ENCODE data around the gene COL3A1. TPM values are rescaled to one million over a fixed set of nuclear protein-coding genes. Genes with fewer than 3 reads are reported as not detected.

Gene COL3A1
- total and polyA plus RNA-seq, 2 donors (not counting 3 experiments of a cell fraction or from before 2014, with no cell fraction given), result 2.3 to 8.7 TPM

- Histone ChIP-seq H3K9me3 (replicated peaks; ENCODE audit: control insufficient read depth, insufficient read depth, low read length) (no peaks in the 10 kb centered on the region), H3K9me1 (replicated peaks; ENCODE audit: control insufficient read depth, extremely low read depth, insufficient read depth, low read length) (no peaks in the 10 kb centered on the region), H3K4me3 (replicated peaks in 1 of 3; ENCODE audit: insufficient read depth in 1 of 3, low read depth in 1 of 3, low read length in 3 of 3) (no peak overlapping the region), H3K79me2 (ENCODE audit: control insufficient read depth, insufficient read depth, low read length) (no peaks in the 10 kb centered on the region), H3K4me1 (ENCODE audit: control insufficient read depth, extremely low read depth, insufficient read depth, low read length) (peaks cover 6% of the 10 kb centered on the region), H3K36me3 (ENCODE audit: control insufficient read depth in 2 of 2, extremely low read depth in 1 of 2, insufficient read depth in 2 of 2, low read length in 2 of 2) (no peaks in the 10 kb centered on the region), H2AFZ (ENCODE audit: low read depth, low read length) (no peak overlapping the region), H3K9ac (replicated peaks; ENCODE audit: extremely low read depth, insufficient read depth, low read length) (no peak overlapping the region), H4K20me1 (replicated peaks; ENCODE audit: control insufficient read depth, extremely low read depth, insufficient read depth, low read length) (no peaks in the 10 kb centered on the region), H3K27ac (ENCODE audit: insufficient read depth, low read depth, low read length) (no peak overlapping the region), H3K27me3 (ENCODE audit: control insufficient read depth in 2 of 2, insufficient read depth in 2 of 2, low read length in 2 of 2) (no peaks in the 10 kb centered on the region), H3K4me2 (ENCODE audit: insufficient read depth, low read length) (no peak overlapping the region)
- CTCF ChIA-PET, result interaction anchor here (1.5 kb wide), 1 partner anchor 13 kb away, joined by 4 read pairs; no protein-coding TSS in a partner anchor
- no TSS peak for BruUV-seq (replicated peaks)
- intact Hi-C loops (cut with micrococcal nuclease) (no loop called here), dilution Hi-C loops (cut with MboI; ENCODE audit: extremely low pct_ligation_motif_present, low sequenced_read_pairs) (no loop called here)
- FAIRE-seq (no peak), DNase-seq (ENCODE audit: low read depth, low spot score) (no peak)
- TF ChIP-seq EZH2 (IDR thresholded peaks at IDR 0.05; ENCODE audit: borderline replicate concordance, low read depth, low read length, severe bottlenecking), result no peak
- TF ChIP-seq GATA2 (IDR thresholded peaks at IDR 0.05; ENCODE audit: insufficient read depth, insufficient read length, low read depth, low read length), result no peak
- no peak for TF ChIP-seq POLR2AphosphoS5 (IDR thresholded peaks at IDR 0.05; ENCODE audit: insufficient read depth, low read depth, low read length)
- no peak for TF ChIP-seq CTCF (IDR thresholded peaks at IDR 0.05; ENCODE audit: extremely low read depth in 1 of 2, insufficient read depth in 1 of 2, low read depth in 1 of 2, low read length in 2 of 2)
- no peak for TF ChIP-seq JUN (IDR thresholded peaks at IDR 0.05; ENCODE audit: borderline replicate concordance, insufficient read depth, insufficient read length, low read depth)
- no peak for TF ChIP-seq MAX (IDR thresholded peaks at IDR 0.05; ENCODE audit: insufficient read depth, insufficient read length)
- TF ChIP-seq POLR2A (IDR thresholded peaks at IDR 0.05; ENCODE audit: low read depth, low read length), result no peak
- no peak for TF ChIP-seq MYC (IDR thresholded peaks at IDR 0.05; ENCODE audit: low read depth, low read length)
- TF ChIP-seq FOS (IDR thresholded peaks at IDR 0.05; ENCODE audit: borderline replicate concordance, insufficient read depth, low read length), result no peak
- POLR2A ChIA-PET, result no interaction called here
Measured at GRCh38 chr2:188971432-188971861, 2.7 kb upstream of the COL3A1 start.

All from endothelial cell of umbilical vein (primary cell).